NCI-H774 (cell line): Measurements from ENCODE around the gene DUOXA2.
"Not testable (repeated sequence)": the region's sequence is repeated elsewhere in the genome, so short reads cannot be mapped to it uniquely, and the experiment has no call there.

ENCODE experiments used
- DNase-seq: peaks from one replicate; lab custom pipeline; 2025; lab: John Stamatoyannopoulos, UW

DUOXA2 gene

DNA sequence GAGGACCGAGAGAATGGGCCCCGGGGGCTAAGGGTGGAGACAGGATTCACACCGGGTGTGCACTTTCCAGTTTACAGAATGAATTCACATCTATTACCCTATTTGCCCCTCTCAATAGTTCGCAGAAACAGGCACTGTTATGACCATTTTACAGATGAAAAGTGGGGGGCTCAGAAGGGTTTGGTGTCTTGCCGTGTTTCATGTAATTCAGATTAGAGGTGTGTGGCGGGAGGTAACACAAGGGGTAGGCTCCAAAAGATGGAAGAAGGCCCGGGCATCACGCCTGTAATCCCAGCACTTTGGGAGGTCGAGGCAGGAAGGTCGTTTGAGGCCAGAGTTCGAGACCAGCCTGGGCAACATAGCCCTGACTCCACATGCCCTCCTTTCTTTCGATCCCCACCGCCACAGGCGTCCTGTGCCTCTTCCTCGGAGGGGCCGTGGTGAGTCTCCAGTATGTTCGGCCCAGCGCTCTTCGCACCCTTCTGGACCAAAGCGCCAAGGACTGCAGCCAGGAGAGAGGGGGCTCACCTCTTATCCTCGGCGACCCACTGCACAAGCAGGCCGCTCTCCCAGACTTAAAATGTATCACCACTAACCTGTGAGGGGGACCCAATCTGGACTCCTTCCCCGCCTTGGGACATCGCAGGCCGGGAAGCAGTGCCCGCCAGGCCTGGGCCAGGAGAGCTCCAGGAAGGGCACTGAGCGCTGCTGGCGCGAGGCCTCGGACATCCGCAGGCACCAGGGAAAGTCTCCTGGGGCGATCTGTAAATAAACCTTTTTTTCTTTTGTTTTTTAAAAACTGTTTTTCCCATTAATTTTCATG, 3.4 kb downstream of the DUOXA2 start:
- no peak for DNase-seq

DNA sequence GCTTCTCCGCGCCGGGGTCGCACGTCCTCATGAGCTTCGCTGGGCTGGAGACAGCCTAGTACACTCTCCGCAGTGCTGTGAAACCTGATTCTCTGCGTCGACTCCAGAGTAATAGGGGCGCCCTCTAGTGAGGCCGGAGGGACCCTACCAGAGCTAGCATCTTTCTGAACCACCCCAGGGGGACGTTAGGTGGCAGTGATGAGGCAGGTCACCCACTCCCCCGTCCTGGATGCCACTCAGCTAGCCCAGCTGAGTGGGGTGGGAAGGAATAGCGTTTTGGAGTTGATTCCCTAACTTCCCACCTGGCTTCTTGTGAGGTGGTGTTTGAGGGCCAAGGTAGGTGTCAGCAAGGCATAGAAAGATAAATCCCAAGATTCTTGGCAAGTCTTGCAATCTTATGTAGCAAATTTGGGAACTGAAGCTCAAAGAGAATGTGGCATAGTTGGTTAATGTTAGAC, 4.0 kb downstream of the DUOXA2 start:
- DNase-seq, result peak; percentile 80

DNA sequence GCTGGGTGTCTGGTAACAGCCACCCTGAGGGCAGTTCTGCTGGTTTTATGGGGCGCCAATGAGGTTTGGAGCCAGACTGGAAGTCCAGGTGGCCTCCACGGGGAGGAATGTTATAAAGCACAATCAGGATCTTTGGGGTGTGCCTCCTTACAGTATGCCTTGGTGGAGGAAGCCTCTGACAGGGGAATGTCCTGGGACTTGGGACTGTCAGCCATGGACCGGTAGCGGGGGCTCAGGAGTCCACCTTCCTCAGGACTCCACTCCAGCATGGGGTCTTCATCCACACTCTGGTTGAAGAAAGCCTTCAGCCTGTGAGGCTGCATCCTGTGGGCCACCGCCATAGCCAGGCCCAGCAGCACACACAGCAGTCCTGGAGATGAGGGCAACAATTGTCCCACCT, 4.9 kb downstream of the DUOXA2 start:
- DNase-seq, result no peak

DNA sequence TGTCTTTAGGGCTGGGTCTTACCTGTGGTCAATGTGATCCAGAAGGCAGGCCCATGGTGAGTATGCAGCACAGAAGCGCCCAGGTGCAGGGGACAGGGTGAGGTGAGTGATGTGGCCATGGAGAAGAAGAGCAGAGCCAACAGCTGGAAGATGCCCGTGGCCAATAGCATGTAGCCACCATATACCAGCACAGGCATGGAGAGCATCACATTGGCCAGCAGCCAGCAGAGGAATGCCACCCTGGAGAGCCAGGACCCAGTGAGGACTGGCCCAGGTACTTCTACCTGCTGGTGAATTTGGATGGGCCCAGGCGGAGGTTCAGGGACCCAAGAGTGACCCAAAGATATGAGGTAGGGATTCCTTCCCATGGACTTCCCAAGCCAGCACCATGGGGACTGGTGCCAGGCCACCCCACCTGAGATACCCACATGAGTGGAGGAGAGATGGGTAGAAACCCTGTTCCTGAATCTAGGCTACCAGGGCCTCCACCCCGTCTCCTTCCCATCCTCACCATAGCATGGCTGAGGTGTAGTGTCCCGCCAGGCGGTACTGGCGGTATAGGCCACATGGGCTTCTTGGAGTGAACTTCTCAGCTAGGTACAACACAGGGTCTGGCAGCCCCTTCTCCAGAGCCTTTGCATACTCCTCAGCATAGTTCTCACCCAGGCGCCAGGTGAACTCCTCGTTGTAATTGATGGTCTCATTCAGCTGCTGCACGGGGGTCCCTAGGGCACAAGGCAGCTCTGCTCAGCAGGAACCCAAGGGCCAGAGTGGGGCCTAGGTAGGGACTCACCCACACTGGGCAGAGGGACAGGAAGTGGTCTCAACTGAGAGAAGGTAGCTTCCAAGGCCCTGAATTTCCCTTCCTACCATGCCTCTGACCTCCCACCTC, 6.2 kb downstream of the DUOXA2 start:
- no peak for DNase-seq

DNA sequence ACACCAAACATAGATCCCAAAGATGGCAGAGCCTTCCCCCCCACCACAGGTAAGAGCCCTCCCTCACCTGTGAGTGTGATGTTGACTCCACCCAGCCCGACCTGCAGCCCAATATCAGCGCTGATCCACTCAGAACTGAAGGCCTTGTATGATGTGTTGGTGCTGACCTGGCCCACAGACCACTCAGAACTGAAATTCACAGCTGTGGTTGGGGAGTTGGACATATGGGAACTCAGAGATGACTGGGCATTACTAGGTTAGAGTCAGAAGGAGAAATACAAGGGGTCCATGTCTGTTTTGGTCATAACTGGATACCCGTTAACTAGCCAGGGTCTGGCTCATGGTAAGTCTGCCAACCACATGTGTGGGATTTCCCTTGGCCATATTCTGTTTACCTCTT, 6.9 kb downstream of the DUOXA2 start:
- DNase-seq, result no peak

DNA sequence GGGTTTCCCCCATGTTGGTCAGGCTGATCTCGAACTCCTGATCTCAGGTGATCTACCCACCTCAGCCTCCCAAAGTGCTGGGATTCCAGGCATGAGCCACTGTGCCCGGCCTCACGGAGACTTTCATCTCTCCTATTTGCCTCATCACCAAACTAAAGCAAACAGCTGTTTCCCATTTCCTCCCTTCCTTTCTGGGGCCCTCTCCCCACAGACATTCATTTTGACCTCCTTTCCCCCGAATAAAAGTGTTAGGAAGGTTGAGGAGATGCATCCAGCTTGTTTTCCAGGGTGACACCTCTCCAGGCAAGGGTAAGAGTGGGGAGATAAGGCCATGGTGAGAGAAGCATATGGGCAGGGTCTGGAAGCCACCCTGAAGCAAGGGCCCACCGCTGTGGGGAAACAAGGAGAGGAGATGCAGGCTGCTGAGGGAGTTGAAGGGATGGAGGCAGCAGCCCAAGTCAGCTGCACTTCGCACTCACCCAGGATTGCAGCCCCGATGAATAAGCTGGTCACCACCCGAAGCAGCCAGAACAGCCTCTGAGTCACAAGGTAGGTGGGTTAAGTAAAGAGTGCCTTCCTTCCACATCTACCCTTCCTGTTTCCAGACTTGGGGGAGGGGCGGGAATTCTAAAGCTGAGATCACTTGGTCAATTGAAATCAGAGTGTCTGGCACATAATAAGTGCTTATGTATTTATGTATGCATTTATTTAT, 7.7 kb downstream of the DUOXA2 start:
- no peak for DNase-seq

DNA sequence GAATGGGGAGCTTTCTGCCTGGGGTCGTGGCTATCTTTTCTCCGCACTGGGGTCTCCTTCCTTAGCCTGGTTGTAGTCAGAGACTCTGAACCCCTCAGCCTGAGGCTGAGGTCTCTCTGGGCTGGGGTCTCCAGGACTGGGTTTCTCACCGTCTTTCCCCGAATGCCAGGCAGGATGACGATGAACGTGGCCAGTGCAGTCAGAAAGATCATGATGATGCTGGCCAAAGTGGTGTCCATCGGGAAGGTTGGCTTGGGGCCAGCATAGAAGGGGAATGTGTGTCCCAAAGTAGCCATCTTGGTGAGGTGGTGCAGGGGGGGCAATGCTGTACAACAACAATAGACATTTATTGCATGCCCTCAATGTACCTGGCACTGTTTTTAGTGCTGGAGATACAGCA, 8.6 kb downstream of the DUOXA2 start:
- no peak for DNase-seq

DNA sequence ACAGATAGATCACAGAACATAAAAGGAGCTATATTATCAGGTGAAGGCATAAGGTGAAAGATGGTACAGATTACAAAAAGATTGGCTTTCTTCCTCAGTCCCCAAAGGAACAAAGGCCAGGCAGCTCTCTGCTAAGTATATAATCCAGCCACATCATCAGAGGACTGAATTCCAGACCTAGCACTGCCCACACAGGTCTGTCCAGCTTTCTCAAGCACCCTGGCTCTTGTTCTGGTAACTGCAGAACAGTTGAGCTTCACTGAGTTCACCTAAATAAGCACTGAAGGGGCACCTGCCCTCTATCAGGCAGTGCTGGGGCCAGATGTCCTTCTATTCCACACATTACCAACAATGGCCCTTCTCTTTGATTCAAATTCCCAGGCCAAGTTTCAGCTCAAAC, 9.3 kb downstream of the DUOXA2 start:
- DNase-seq, result no peak

DNA sequence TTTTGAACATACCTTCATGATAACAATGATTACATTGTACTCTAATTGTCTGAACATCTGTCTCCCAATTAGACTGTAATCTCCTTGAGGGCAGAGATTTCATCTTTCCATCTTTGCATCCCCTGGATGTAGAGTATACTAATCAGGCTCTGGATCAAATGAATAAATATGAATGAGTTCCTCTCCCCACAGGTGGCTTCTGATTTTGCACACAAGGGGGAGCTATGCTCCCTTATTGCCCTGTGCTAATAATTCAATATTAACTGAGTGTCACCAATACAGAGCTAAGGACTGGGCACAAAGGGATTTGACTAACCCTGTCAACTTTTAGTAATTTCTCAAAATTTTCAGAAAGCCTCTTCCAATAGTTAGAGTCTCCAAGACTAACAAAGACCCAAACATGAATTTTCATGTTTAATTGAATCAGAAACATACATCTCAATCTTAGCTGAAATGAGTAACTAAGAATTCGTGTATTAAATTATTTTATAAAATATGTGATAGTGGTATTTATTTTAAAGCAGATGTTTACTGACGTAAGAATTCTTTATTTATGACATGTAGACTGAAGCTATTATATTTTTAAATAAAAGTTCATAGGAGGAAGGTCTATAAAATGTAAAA, 12.5 kb downstream of the DUOXA2 start:
- no peak for DNase-seq

DNA sequence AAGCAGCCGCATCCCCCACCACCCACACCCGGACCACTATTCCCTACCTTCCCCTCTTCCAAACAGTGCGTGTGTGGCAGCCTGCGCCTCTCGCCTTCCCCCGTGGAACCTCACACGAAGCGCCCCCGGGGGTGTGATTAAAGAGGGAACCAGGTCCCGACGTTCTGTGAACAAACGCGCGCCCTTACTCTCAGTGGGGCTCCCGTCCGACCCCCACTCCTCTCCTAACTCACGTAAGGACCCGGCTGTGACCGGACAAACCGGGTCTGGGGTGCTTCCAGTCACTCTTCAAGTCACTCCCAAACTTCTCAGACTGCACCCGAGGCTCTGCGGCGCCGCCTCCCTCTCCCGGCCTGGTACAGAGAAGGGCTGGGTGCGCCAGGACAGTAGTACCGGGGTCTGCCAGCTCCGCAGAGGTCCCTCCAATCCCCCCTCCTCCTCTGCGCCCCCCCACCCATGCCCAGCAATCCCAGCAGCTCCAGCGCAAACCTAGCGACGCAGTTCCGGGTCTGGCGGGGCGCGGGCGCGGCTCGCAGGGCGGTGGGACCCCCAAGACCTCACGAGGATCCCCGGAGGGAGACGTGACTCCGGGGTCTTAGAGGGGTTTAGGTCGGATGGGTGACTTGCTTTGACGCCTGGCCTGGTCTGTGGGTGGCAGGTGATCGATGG, 15.0 kb downstream of the DUOXA2 start:
- no peak for DNase-seq

DNA sequence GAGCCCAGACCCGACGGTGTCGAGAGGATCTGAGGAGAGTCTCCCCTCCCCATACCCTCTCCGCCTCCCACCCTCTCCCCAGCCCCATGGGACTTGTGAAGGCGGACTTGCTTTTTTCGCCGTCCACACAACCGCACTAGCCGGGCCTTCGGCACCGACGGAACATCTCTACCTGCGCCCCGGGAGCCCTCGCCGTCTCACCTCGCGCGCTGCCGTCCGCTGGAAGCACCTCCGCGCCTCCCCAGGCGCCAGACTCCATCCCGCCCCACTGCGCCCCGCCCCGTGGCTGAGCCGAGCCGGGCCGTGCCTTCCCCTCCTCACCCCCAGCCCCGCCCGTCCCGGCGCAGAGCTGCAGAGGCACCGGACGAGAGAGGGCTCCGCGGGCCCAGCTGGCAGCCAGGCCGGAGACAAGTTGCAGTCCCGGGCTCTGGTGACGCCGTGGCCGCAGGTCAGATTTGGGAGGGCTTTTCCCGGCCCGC, 15.6 kb downstream of the DUOXA2 start, which contains the start of the genes DUOX1 and DUOXA1:
DUOX1 (plus strand) TSS at position 344 of the 479 bp plus-strand sequence. CDS start 1,973 bp downstream, outside the sequence.
DUOXA1 (minus strand) TSS at position 229 of the 479 bp plus-strand sequence. CDS start 6,865 bp downstream, outside the sequence.
- no peak for DNase-seq

DNA sequence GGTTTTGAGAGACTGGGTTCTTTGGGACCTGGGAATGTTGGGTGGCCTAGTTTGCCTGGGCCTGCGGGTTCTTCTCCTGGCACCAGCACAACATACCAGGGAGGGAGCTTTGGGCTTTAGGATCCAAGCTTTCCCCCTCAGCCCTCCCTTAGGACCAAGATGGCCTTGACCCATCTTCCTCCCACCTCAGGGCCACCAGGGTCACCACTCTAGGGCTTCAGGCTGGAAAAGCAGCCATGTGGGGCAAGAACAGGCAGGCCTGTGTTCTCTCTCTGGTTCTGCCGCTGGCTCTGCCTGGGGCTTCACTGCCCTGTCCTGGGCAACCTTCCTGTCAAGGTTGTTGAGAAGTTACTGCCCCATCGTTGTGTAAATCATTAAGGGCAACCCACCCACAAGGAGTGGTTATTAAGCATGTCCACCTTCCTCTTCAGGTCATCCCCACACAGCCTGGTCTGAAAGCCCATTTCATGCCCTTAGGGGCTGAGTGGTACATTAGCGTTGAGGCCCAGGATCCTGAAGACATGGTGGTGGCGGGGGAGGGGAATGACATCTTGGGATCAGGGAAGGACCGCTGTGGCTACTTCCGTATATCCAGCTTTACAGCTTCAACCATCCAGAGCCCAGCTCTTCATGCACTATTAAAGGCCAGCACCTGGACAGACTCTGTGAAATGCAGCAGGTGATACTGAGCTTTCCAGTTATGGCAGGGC, 16.3 kb downstream of the DUOXA2 start:
- DNase-seq, result no peak

DNA sequence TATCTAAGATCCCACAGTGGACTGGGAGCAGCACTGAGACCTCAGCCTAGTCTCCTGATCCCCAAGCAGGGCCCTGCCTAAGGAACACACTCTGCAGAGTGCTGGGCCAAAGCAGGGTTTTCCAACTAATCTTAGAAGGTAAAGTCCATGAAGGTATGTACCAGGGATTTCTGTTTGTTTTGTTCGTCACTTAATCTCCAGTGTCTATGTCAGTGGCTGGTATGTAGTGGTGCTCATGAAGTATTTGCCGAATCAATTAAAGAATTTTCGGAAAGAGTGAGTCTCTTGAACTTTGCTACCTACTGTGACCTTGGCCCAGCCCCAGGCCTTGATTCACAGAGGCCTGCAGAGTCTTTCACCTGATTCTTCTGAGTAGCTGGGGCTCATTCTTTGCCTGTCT, 17.4 kb downstream of the DUOXA2 start:
- no peak for DNase-seq

DNA sequence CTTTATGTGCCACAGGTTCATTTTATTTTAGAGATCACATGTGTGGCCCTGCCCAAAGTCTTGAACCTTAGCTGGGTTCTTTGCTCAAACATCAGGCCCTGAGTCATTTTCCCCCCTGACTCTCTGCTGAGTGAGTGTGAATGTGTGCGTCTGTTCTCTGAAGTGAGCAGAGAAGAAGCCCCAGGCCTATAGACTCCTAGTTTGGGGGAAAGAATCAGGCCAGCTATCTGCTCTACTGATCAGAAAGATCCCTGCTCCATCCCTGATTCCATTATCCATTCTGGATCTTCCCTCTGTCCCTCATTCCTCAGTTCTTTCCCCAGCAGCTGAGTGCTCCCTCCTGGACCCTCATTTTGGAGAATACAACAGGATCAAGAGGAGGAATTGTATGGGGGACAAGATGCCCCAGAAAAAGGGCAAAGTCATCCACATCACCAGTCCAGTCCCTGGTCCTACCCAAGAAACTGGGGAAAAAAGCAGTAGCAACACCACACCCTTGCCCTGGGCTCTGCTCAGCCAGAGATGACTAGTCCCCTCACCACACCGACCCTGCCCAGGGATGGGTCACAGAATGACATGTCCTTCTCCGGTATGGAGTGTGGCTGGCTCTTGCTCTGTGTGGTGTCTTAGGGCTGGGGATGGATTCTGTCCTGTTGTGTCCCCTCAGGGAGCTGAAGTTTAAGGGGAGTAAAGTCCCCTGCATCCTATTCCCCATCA, 18.9 kb downstream of the DUOXA2 start:
- no peak for DNase-seq

DNA sequence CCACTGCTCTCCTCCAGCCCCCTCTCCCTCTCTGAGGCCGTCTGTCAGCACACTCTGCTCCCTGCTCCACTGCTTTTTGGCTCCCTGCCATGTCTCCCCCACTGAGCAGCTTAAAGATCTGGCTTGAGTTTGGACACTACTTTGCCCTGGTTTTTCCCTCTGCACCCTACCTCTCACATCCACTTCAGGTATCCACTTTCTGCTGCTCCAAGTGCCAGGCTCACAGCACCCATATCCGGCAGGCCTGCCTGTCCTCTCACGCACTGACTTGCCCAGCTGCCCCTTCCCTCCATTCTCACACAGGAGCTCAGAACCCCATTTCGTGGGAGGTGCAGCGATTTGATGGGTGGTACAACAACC, 19.4 kb downstream of the DUOXA2 start:
- DNase-seq, result no peak

DNA sequence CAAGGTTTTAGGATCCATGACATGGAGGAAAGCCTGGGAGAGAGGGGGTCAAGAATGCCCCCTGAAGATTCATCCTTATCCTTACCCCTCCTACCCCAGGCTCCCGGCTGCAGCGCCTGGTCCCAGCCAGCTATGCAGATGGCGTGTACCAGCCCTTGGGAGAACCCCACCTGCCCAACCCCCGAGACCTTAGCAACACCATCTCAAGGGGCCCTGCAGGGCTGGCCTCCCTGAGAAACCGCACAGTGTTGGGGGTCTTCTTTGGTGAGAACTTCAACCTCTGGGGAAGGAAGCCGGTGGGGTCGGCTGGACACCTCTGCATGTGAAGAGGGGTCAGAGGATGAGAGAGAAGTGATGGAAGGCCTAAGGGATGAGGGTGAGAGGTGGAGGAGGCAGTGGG, 19.9 kb downstream of the DUOXA2 start:
- DNase-seq, result no peak

DNA sequence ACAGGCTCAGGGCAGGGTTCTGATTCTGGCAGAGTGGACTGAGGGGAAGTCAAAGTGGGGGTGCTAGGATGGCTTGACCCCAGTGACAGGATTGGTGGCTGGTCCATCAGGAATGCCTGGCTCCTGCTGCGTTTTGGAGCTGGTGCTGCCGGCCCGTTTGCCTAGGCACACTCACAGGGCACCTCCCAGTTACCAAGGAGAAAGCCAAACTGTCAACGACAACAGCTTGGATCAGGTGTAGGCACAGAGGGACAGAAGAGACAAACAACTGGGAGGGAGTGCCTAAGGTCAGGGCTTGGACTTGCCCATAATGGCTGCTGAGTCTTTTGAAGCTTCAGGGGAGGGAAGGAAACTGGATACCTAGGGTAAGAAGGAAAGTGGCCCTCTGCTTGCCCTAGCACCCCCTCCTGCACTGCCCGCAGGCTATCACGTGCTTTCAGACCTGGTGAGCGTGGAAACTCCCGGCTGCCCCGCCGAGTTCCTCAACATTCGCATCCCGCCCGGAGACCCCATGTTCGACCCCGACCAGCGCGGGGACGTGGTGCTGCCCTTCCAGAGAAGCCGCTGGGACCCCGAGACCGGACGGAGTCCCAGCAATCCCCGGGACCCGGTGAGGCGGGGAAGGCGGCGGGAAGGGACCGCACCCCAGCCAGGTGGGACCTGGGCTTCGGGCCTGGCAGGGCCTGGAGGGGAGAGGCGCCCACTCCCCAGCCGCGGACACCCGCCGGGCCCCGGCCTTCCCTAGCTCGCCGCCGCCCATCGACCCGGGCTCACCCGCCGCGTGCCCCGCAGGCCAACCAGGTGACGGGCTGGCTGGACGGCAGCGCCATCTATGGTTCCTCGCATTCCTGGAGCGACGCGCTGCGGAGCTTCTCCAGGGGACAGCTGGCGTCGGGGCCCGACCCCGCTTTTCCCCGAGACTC, 20.8 kb downstream of the DUOXA2 start:
- DNase-seq, result no peak

DNA sequence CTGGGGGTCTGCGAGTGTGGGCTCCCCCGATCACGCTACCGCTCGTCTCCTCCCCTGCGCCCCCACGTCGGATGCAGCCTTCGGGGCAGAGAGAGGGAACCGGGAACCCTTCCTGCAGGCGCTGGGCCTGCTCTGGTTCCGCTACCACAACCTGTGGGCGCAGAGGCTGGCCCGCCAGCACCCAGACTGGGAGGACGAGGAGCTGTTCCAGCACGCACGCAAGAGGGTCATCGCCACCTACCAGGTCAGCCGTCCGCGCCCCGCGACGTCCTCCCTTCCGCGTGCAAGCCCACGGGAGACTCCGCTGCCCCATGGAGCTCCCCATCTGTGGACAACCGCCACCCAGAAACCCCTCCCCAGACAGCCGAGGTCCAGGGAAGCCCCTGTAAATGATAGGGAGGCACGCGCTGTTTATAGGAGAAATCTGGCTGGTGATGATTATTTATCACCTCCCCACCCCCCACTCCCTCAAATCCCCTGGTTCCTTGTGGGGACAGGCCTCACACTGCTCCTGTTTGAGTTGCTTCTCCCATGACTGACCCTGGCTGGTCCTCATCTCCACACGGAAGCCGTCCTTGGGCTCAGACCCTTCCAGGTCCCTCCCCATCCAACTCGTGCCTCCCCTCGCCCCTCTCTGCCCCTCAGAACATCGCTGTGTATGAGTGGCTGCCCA, 21.7 kb downstream of the DUOXA2 start:
- DNase-seq, result not testable (repeated sequence)
